Liver (tissue), 9 donors: ENCODE measurements around the gene GLB1L2. TPM values are rescaled to one million over a fixed set of nuclear protein-coding genes. Genes with fewer than 3 reads are reported as not detected.

ENCODE experiments used
- DNase-seq: peaks from one replicate; pipeline ENCODE4 v3.0.0-alpha.2; 2017; ENCODE audit warnings: low spot score
- H3K27ac ChIP-seq, 2 donors: one replicate each; pipeline ENCODE4 v1.7.0; 2013; ENCODE audit warnings: inconsistent platforms in 2 of 2, low read length in 2 of 2, control low read depth in 1 of 2, low read depth in 1 of 2, mild to moderate bottlenecking in 1 of 2
- H3K27me3 ChIP-seq, 4 donors: one replicate each; pipeline versions ENCODE4 v1.6.1 to v1.7.0; 2013; ENCODE audit warnings: low read length in 3 of 4, inconsistent platforms in 1 of 4, mild to moderate bottlenecking in 1 of 4, moderate library complexity in 1 of 4; ENCODE audit not compliant: control insufficient read depth in 4 of 4, insufficient read depth in 4 of 4
- H3K36me3 ChIP-seq, 4 donors: one replicate each; pipeline versions ENCODE4 v1.6.1 to v1.7.0; 2013; ENCODE audit warnings: low read length in 3 of 4, mild to moderate bottlenecking in 3 of 4, low read depth in 1 of 4, moderate library complexity in 1 of 4; ENCODE audit not compliant: control insufficient read depth in 4 of 4, insufficient read depth in 3 of 4
- H3K4me1 ChIP-seq, 4 donors: one replicate each; pipeline versions ENCODE4 v1.6.1 to v1.7.0; 2013; ENCODE audit warnings: low read length in 3 of 4, mild to moderate bottlenecking in 3 of 4, moderate library complexity in 1 of 4; ENCODE audit not compliant: control insufficient read depth in 4 of 4, insufficient read depth in 4 of 4
- H3K4me3 ChIP-seq, 3 donors: one replicate each; pipeline versions ENCODE4 v1.6.1 to v1.7.0; 2013; ENCODE audit warnings: low read length in 3 of 3, control low read depth in 1 of 3, low read depth in 1 of 3, mild to moderate bottlenecking in 1 of 3
- H3K9ac ChIP-seq, 2 donors: one replicate each; pipeline ENCODE4 v1.7.0; 2013; ENCODE audit warnings: low read length in 2 of 2, mild to moderate bottlenecking in 2 of 2, moderate library complexity in 2 of 2, control low read depth in 1 of 2, low read depth in 1 of 2
- H3K9me3 ChIP-seq, 4 donors: one replicate each; pipeline versions ENCODE4 v1.6.1 to v1.7.0; 2013; ENCODE audit warnings: low read length in 3 of 4; ENCODE audit not compliant: control insufficient read depth in 4 of 4
- EGR1 ChIP-seq, 2 donors: IDR thresholded peaks; 2 replicates each; pipeline ENCODE4 v1.6.1; 2016 to 2018; ENCODE audit warnings: antibody characterized with exemption in 2 of 2, low read depth in 2 of 2
- FOXA2 ChIP-seq: IDR thresholded peaks from 2 replicates; pipeline ENCODE4 v1.6.1; 2016; ENCODE audit warnings: antibody characterized with exemption
- HNF4A ChIP-seq, 2 donors: conservative IDR thresholded peaks; 2 replicates each; pipeline ENCODE4 v1.6.1; 2016; ENCODE audit warnings: antibody characterized with exemption in 2 of 2, mild to moderate bottlenecking in 2 of 2
- HNF4G ChIP-seq: IDR thresholded peaks from 2 replicates; pipeline ENCODE4 v1.6.1; 2016; ENCODE audit warnings: antibody characterized with exemption
- JUND ChIP-seq, 2 donors: IDR thresholded peaks; 2 replicates each; pipeline ENCODE4 v1.6.1; 2016; ENCODE audit warnings: antibody characterized with exemption in 2 of 2
- MAX ChIP-seq: IDR thresholded peaks from 2 replicates; pipeline ENCODE4 v1.6.1; 2016; ENCODE audit warnings: antibody characterized with exemption
- NR2F2 ChIP-seq: IDR thresholded peaks from 2 replicates; pipeline ENCODE4 v1.6.1; 2016; ENCODE audit warnings: antibody characterized with exemption
- REST ChIP-seq: IDR thresholded peaks from 2 replicates; pipeline ENCODE4 v1.6.1; 2016; ENCODE audit warnings: antibody characterized with exemption, mild to moderate bottlenecking
- RXRA ChIP-seq, 2 donors: IDR thresholded peaks; 2 replicates each; pipeline ENCODE4 v1.6.1; 2017 to 2018; ENCODE audit warnings: antibody characterized with exemption in 2 of 2, mild to moderate bottlenecking in 1 of 2
- TAF1 ChIP-seq: conservative IDR thresholded peaks from 2 replicates; pipeline ENCODE4 v1.6.1; 2016; ENCODE audit warnings: antibody characterized with exemption, mild to moderate bottlenecking
- YY1 ChIP-seq: IDR thresholded peaks from 2 replicates; pipeline ENCODE4 v1.6.1; 2016; ENCODE audit warnings: antibody characterized with exemption, mild to moderate bottlenecking
- ZBTB33 ChIP-seq: IDR thresholded peaks from 2 replicates; pipeline ENCODE4 v1.6.1; 2016; ENCODE audit warnings: antibody characterized with exemption
- WGBS: extraction: QIAGEN DNeasy Blood & Tissue Kit; methylation state at CpG from one replicate; pipeline ENCODE4 v1.1.7; 2013; 5-methylcytosine and 5-hydroxymethylcytosine counted together
- polyA plus RNA-seq, 2 donors: library from polyadenylated mRNA; stranded (reverse) in 1 of 2; unstranded in 1 of 2; fragments of 200-250 nt in 1 of 2; fragments of >200 nt in 1 of 2; fragmentation: Nextera tagmentation in 1 of 2; extraction: Ambion mirVana in 1 of 2; gene quantifications; one replicate each; pipeline versions ENCODE4 v1.2.1 to v1.2.3, GENCODE V29; 2013 to 2015
- total RNA-seq, 2 donors: library from RNA; depleted of rRNA; stranded (reverse); fragments of >200 nt; gene quantifications; one replicate each; pipeline ENCODE4 v1.2.3, GENCODE V29; 2014
- TF ChIP-seq, protein P1 (sequence below): fragments of 150-350 bp; IDR thresholded peaks from 2 replicates; pipeline ENCODE4 v1.5.1; 2017; ENCODE audit warnings: improper control_type of control experiment, low read depth, low read length; ENCODE audit not compliant: missing input control
- donor health status: healthy.
- donor health status: healthy.
- donor health status: healthy.
- donor health status: healthy.
- donor health status: healthy.

The GLB1L2 gene
- total and polyA plus RNA-seq, 4 donors: 0.23 to 0.50 (median 0.42) TPM

DNA sequence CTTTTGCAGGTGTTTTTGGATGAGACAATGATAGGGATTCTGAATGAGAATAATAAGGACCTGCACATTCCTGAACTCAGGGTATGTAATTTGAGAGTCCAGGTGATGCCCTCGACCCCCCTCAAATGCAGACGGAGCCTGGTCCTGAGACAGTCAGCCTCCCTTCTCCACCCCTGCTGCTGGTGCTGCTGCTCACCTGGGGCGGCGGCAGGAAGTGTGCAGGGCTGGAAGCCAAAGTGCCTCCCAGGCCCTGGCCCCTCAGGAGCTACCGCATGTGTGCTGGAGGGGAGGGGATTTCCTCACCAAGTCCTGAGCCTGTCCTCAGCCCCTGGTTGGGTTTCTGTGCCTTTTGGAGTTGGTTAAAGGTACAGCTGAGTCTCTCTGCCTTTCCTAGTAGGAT lies 19.0 kb upstream of the GLB1L2 start:
- H3K27ac ChIP-seq: no peak overlapping the region
- H3K9me3 ChIP-seq: peaks cover 0 to 10% (median 5%) of the 10 kb centered on the region in 4 donors
- H3K4me1 ChIP-seq: no peaks in the 10 kb centered on the region
- no peak overlapping the region for H3K4me3 ChIP-seq
- H3K27me3 ChIP-seq: no peaks in the 10 kb centered on the region
- WGBS: 84% methylated on average over 5 of the region's 5 CpGs
- H3K9ac ChIP-seq: no peak overlapping the region
- no peak for DNase-seq
- no peak for TF ChIP-seq REST
- TF ChIP-seq ZBTB33: no peak
- no peak for TF ChIP-seq FOXA2
- TF ChIP-seq EGR1 (IDR thresholded peaks at IDR 0.05; ENCODE audit: low read depth in 2 of 2): no peak
- TF ChIP-seq, protein P1, sequence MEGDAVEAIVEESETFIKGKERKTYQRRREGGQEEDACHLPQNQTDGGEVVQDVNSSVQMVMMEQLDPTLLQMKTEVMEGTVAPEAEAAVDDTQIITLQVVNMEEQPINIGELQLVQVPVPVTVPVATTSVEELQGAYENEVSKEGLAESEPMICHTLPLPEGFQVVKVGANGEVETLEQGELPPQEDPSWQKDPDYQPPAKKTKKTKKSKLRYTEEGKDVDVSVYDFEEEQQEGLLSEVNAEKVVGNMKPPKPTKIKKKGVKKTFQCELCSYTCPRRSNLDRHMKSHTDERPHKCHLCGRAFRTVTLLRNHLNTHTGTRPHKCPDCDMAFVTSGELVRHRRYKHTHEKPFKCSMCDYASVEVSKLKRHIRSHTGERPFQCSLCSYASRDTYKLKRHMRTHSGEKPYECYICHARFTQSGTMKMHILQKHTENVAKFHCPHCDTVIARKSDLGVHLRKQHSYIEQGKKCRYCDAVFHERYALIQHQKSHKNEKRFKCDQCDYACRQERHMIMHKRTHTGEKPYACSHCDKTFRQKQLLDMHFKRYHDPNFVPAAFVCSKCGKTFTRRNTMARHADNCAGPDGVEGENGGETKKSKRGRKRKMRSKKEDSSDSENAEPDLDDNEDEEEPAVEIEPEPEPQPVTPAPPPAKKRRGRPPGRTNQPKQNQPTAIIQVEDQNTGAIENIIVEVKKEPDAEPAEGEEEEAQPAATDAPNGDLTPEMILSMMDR: no peak
- no peak for TF ChIP-seq NR2F2
- TF ChIP-seq HNF4G: no peak
- no peak for TF ChIP-seq TAF1
- no peak for TF ChIP-seq MAX
- TF ChIP-seq HNF4A (conservative IDR thresholded peaks at IDR 0.05): no peak
- no peak for TF ChIP-seq RXRA (IDR thresholded peaks at IDR 0.05)
- no peak for TF ChIP-seq YY1
- no peak for TF ChIP-seq JUND (IDR thresholded peaks at IDR 0.05)
- H3K36me3 ChIP-seq: no peaks in the 10 kb centered on the region

- Histone ChIP-seq H3K9ac (no peak overlapping the region), H3K27me3 (no peaks in the 10 kb centered on the region), H3K4me1 (no peaks in the 10 kb centered on the region), H3K27ac (no peak overlapping the region), H3K4me3 (no peak overlapping the region), H3K36me3 (no peaks in the 10 kb centered on the region), H3K9me3 (peaks cover 0 to 10% (median 5%) of the 10 kb centered on the region in 4 donors)
- no peak for TF ChIP-seq JUND (IDR thresholded peaks at IDR 0.05)
- no peak for DNase-seq
- 92% methylated on average over 10 of the region's 10 CpGs for WGBS
Observed at GRCh38 chr11:134313379-134313778, 18.4 kb upstream of the GLB1L2 start.
